KMS-11 (cell line): Measurements from ENCODE around the gene ZMYND19.

Source experiments
- H2AFZ ChIP-seq: fragments of 200-600 bp; sonication (generic); 2 replicates; pipeline ENCODE4 v1.6.1; 2016; ENCODE audit warnings: antibody characterized with exemption, mixed run types, low read depth
- H3K27ac ChIP-seq: fragments of 200-600 bp; sonication (generic); 2 replicates; pipeline ENCODE4 v1.6.1; 2016; ENCODE audit warnings: mild to moderate bottlenecking, mixed run types
- H3K27me3 ChIP-seq: fragments of 200-600 bp; sonication (generic); 2 replicates; pipeline ENCODE4 v1.6.1; 2017; ENCODE audit warnings: mild to moderate bottlenecking, low read depth, mixed run types, moderate library complexity; ENCODE audit not compliant: insufficient read depth
- H3K36me3 ChIP-seq: fragments of 200-600 bp; sonication (generic); 2 replicates; pipeline ENCODE4 v1.6.1; 2017; ENCODE audit warnings: mild to moderate bottlenecking, mixed run types; ENCODE audit not compliant: insufficient read depth
- H3K4me1 ChIP-seq: fragments of 200-600 bp; sonication (generic); 2 replicates; pipeline ENCODE4 v1.6.1; 2016; ENCODE audit warnings: mild to moderate bottlenecking, low read depth, mixed run types; ENCODE audit not compliant: poor library complexity, severe bottlenecking
- H3K4me2 ChIP-seq: fragments of 200-600 bp; sonication (generic); 2 replicates; pipeline ENCODE4 v1.7.0; 2016; ENCODE audit warnings: mild to moderate bottlenecking, mixed run types
- H3K4me3 ChIP-seq: fragments of 200-600 bp; sonication (generic); IDR thresholded peaks from 2 replicates; pipeline ENCODE4 v1.6.1; 2017; ENCODE audit warnings: low read depth, low read length, mixed read lengths; ENCODE audit not compliant: insufficient read depth
- H3K79me2 ChIP-seq: fragments of 200-600 bp; sonication (generic); 2 replicates; pipeline ENCODE4 v1.6.1; 2016; ENCODE audit warnings: low read depth, mixed run types; ENCODE audit not compliant: insufficient read depth
- H3K9ac ChIP-seq: fragments of 200-600 bp; sonication (generic); 2 replicates; pipeline ENCODE4 v1.6.1; 2016; ENCODE audit warnings: mild to moderate bottlenecking, mixed run types
- H4K20me1 ChIP-seq: fragments of 200-600 bp; sonication (generic); 2 replicates; pipeline ENCODE4 v1.6.1; 2016; ENCODE audit warnings: mild to moderate bottlenecking, mixed run types; ENCODE audit not compliant: insufficient read depth
- CTCF ChIP-seq: fragments of 200-600 bp; sonication (generic); conservative IDR thresholded peaks from 2 replicates; pipeline ENCODE4 v1.6.1; 2017; ENCODE audit warnings: low read depth, mild to moderate bottlenecking, antibody characterized with exemption, low read length, moderate library complexity, mixed read lengths

Gene ZMYND19

GRCh38 chr9:137582286-137582860 is 7.9 kb downstream of the ZMYND19 start:
- Histone ChIP-seq H3K27me3 (no peaks in the 10 kb centered on the region), H4K20me1 (no peaks in the 10 kb centered on the region; the same call in 1 of the 2 replicates), H3K79me2 (peaks cover 13% of the 10 kb centered on the region), H3K4me3 (no peak overlapping the region), H2AFZ (no peak overlapping the region), H3K27ac (no peak overlapping the region), H3K36me3 (no peaks in the 10 kb centered on the region; the same call in 1 of the 2 replicates), H3K4me2 (no peak overlapping the region), H3K4me1 (peaks cover 9% of the 10 kb centered on the region), H3K9ac (no peak overlapping the region)
- TF ChIP-seq CTCF = no peak

GRCh38 chr9:137581361-137582285 is 8.7 kb downstream of the ZMYND19 start:
- TF ChIP-seq CTCF = no peak
- no peak overlapping the region for H3K4me3 ChIP-seq
- no peak overlapping the region for H3K4me2 ChIP-seq
- no peak overlapping the region for H3K27ac ChIP-seq
- H4K20me1 ChIP-seq = no peaks in the 10 kb centered on the region; the same call in 1 of the 2 replicates
- H3K4me1 ChIP-seq = peaks cover 16% of the 10 kb centered on the region
- no peaks in the 10 kb centered on the region for H3K27me3 ChIP-seq
- H3K9ac ChIP-seq = no peak overlapping the region
- H3K79me2 ChIP-seq = peaks cover 20% of the 10 kb centered on the region
- no peak overlapping the region for H2AFZ ChIP-seq
- H3K36me3 ChIP-seq = no peaks in the 10 kb centered on the region; the same call in 1 of the 2 replicates

- Histone ChIP-seq H4K20me1 (no peaks in the 10 kb centered on the region; the same call in 1 of the 2 replicates), H3K4me3 (no peak overlapping the region), H3K79me2 (peaks cover 27% of the 10 kb centered on the region), H3K9ac (no peak overlapping the region), H3K4me1 (peaks cover 23% of the 10 kb centered on the region), H2AFZ (no peak overlapping the region), H3K36me3 (no peaks in the 10 kb centered on the region; the same call in 1 of the 2 replicates), H3K27ac (no peak overlapping the region), H3K4me2 (no peak overlapping the region), H3K27me3 (no peaks in the 10 kb centered on the region)
- no peak for TF ChIP-seq CTCF
Measured at GRCh38 chr9:137580954-137581322, 9.4 kb downstream of the ZMYND19 start.

GRCh38 chr9:137580209-137580953 is 9.9 kb downstream of the ZMYND19 start:
- H3K36me3 ChIP-seq = no peaks in the 10 kb centered on the region; the same call in 1 of the 2 replicates
- H3K4me3 ChIP-seq = no peak overlapping the region
- TF ChIP-seq CTCF = no peak
- H3K9ac ChIP-seq = no peak overlapping the region
- H3K27me3 ChIP-seq = no peaks in the 10 kb centered on the region
- H3K79me2 ChIP-seq = peaks cover 27% of the 10 kb centered on the region
- H2AFZ ChIP-seq = no peak overlapping the region
- no peak overlapping the region for H3K27ac ChIP-seq
- H3K4me2 ChIP-seq = no peak overlapping the region
- peaks cover 28% of the 10 kb centered on the region for H3K4me1 ChIP-seq
- no peaks in the 10 kb centered on the region; the same call in 1 of the 2 replicates for H4K20me1 ChIP-seq
